H1 (cell line): ENCODE results near the gene CPSF4. TPM values are rescaled to one million over a fixed set of nuclear protein-coding genes. Genes with fewer than 3 reads are reported as not detected.
A peak's percentile ranks its signal among the peaks of the same experiment; 100 is the strongest.

Experiments
- CHD1 ChIP-seq: IDR thresholded peaks from 2 replicates; pipeline ENCODE4 v1.6.1; 2012; ENCODE audit warnings: low read depth, low read length, improper control_type of control experiment
- CREB1 ChIP-seq: IDR thresholded peaks from 2 replicates; pipeline ENCODE4 v1.6.1; 2012; ENCODE audit warnings: inconsistent platforms
- EP300 ChIP-seq, 2 experiments: IDR thresholded peaks; 1 replicate in 1 of 2; 2 replicates in 1 of 2; pipeline ENCODE4 v1.6.1; 2011 to 2012; ENCODE audit warnings: low read depth in 2 of 2, low read length in 2 of 2, mild to moderate bottlenecking in 2 of 2, borderline replicate concordance in 1 of 2, inconsistent platforms in 1 of 2, moderate library complexity in 1 of 2
- EZH2 ChIP-seq: fragments of 200-600 bp; sonication (generic); IDR thresholded peaks from 2 replicates; pipeline ENCODE4 v1.7.1; 2012; ENCODE audit warnings: low read depth, mild to moderate bottlenecking, moderate library complexity, low read length, inconsistent platforms; ENCODE audit not compliant: severe bottlenecking
- JUN ChIP-seq: IDR thresholded peaks from 2 replicates; pipeline ENCODE4 v1.6.1; 2011; ENCODE audit warnings: low read depth, mild to moderate bottlenecking, improper control_type of control experiment, low read length
- JUND ChIP-seq: IDR thresholded peaks from 2 replicates; pipeline ENCODE4 v1.6.1; 2011; ENCODE audit warnings: mild to moderate bottlenecking, improper control_type of control experiment, low read length
- SIN3A ChIP-seq, 2 experiments: IDR thresholded peaks in 1 of 2; conservative IDR thresholded peaks in 1 of 2; 2 replicates each; pipeline ENCODE4 v1.6.1; 2011 to 2012; ENCODE audit warnings: low read length in 2 of 2, improper control_type of control experiment in 1 of 2, low read depth in 1 of 2, mild to moderate bottlenecking in 1 of 2
- SIX5 ChIP-seq: IDR thresholded peaks from 2 replicates; pipeline ENCODE4 v1.6.1; 2011; ENCODE audit warnings: mild to moderate bottlenecking, low read depth, low read length
- polyA plus RNA-seq, 7 experiments: library from polyadenylated mRNA; depleted of rRNA in 3 of 7; stranded (reverse) in 5 of 7; unstranded in 2 of 7; fragments of >200 nt in 5 of 7; fragments of 200-250 nt in 2 of 7; gene quantifications; 1 replicate in 5 of 7; 2 replicates in 1 of 7; 4 replicates in 1 of 7; pipeline versions ENCODE4 v1.2.1 to v1.2.3, GENCODE V29; 2011 to 2013; ENCODE audit warnings: missing spikeins in 2 of 7, mixed read lengths in 2 of 7
- total RNA-seq: library from RNA; stranded (reverse); fragmentation: NEBNext Ultra II Directional; extraction: Animal tissue kit (Norgen Biotek cat#: 25700); gene quantifications from 2 replicates; pipeline ENCODE4 v1.2.1, GENCODE V29; 2021
- TF ChIP-seq, protein P1 (sequence below): fragments of 300-600 bp; sonication (generic); IDR thresholded peaks from 2 replicates; pipeline ENCODE4 v1.7.1; 2012; ENCODE audit warnings: low read length, moderate library complexity, mild to moderate bottlenecking, inconsistent platforms; ENCODE audit not compliant: insufficient replicate concordance

The CPSF4 gene
- total and polyA plus RNA-seq, 2 of the 8 experiments (the other 6 are each of a cell fraction or from before 2014, with no cell fraction given): 77.5 to 103 TPM

DNA sequence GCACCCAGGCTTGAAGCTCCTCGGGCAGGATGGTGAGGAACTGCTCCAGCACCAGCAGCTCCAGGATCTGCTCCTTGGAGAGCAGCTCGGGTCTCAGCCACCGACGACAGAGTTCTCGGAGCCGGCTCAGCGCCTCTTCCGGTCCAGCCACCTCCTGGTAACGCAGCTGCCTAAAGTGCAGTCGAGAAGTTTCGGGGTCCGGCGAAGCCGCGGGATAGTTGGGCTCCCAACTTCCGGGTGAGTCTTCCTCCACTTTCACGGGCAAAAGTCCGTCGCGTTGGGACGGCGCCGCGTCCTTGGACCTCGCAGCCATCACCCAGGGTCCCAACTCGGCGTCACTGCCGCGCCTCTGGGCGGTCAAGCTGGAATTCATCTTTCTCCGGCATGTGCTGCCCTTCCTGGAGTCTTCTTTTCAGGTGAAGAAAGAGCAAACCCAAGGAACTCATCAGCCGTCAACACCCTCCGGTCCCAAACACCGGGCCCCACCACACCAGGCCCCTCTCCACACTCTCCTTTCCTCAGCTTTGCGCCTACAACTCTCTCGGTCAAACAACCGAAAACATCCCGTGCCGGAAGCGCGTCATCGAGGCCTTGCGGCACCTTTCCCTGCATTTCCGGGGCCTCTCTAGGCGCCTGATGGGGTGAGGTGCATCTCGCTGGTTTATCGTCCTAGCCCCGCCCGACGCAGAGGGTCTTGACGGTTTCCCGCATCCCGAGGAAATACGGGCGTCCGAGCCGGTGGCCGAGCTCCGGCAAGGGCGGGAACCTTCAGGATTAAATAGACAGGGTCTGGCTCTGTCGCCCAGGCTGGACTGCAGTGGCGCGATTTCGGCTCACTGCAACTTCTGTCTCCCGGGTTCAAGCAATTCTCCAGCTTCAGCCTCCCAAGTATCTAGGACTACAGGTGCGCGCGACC, 61.2 kb downstream of the CPSF4 start, which contains the start of gene ZNF394 (continued):
- TF ChIP-seq, protein P1, sequence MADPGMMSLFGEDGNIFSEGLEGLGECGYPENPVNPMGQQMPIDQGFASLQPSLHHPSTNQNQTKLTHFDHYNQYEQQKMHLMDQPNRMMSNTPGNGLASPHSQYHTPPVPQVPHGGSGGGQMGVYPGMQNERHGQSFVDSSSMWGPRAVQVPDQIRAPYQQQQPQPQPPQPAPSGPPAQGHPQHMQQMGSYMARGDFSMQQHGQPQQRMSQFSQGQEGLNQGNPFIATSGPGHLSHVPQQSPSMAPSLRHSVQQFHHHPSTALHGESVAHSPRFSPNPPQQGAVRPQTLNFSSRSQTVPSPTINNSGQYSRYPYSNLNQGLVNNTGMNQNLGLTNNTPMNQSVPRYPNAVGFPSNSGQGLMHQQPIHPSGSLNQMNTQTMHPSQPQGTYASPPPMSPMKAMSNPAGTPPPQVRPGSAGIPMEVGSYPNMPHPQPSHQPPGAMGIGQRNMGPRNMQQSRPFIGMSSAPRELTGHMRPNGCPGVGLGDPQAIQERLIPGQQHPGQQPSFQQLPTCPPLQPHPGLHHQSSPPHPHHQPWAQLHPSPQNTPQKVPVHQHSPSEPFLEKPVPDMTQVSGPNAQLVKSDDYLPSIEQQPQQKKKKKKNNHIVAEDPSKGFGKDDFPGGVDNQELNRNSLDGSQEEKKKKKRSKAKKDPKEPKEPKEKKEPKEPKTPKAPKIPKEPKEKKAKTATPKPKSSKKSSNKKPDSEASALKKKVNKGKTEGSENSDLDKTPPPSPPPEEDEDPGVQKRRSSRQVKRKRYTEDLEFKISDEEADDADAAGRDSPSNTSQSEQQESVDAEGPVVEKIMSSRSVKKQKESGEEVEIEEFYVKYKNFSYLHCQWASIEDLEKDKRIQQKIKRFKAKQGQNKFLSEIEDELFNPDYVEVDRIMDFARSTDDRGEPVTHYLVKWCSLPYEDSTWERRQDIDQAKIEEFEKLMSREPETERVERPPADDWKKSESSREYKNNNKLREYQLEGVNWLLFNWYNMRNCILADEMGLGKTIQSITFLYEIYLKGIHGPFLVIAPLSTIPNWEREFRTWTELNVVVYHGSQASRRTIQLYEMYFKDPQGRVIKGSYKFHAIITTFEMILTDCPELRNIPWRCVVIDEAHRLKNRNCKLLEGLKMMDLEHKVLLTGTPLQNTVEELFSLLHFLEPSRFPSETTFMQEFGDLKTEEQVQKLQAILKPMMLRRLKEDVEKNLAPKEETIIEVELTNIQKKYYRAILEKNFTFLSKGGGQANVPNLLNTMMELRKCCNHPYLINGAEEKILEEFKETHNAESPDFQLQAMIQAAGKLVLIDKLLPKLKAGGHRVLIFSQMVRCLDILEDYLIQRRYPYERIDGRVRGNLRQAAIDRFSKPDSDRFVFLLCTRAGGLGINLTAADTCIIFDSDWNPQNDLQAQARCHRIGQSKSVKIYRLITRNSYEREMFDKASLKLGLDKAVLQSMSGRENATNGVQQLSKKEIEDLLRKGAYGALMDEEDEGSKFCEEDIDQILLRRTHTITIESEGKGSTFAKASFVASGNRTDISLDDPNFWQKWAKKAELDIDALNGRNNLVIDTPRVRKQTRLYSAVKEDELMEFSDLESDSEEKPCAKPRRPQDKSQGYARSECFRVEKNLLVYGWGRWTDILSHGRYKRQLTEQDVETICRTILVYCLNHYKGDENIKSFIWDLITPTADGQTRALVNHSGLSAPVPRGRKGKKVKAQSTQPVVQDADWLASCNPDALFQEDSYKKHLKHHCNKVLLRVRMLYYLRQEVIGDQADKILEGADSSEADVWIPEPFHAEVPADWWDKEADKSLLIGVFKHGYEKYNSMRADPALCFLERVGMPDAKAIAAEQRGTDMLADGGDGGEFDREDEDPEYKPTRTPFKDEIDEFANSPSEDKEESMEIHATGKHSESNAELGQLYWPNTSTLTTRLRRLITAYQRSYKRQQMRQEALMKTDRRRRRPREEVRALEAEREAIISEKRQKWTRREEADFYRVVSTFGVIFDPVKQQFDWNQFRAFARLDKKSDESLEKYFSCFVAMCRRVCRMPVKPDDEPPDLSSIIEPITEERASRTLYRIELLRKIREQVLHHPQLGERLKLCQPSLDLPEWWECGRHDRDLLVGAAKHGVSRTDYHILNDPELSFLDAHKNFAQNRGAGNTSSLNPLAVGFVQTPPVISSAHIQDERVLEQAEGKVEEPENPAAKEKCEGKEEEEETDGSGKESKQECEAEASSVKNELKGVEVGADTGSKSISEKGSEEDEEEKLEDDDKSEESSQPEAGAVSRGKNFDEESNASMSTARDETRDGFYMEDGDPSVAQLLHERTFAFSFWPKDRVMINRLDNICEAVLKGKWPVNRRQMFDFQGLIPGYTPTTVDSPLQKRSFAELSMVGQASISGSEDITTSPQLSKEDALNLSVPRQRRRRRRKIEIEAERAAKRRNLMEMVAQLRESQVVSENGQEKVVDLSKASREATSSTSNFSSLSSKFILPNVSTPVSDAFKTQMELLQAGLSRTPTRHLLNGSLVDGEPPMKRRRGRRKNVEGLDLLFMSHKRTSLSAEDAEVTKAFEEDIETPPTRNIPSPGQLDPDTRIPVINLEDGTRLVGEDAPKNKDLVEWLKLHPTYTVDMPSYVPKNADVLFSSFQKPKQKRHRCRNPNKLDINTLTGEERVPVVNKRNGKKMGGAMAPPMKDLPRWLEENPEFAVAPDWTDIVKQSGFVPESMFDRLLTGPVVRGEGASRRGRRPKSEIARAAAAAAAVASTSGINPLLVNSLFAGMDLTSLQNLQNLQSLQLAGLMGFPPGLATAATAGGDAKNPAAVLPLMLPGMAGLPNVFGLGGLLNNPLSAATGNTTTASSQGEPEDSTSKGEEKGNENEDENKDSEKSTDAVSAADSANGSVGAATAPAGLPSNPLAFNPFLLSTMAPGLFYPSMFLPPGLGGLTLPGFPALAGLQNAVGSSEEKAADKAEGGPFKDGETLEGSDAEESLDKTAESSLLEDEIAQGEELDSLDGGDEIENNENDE: no peak
- TF ChIP-seq JUN: no peak
- no peak for TF ChIP-seq CHD1
- TF ChIP-seq EP300 (IDR thresholded peaks at IDR 0.05; ENCODE audit: borderline replicate concordance in 1 of 2, low read depth in 2 of 2, low read length in 2 of 2): peak in 1 of 2 experiments; percentile 65; a peak in 1 of 3 replicates
- TF ChIP-seq SIN3A (conservative IDR thresholded peaks at IDR 0.05 in 1 of 2, IDR thresholded peaks at IDR 0.05 in 1 of 2; ENCODE audit: low read depth in 1 of 2, low read length in 2 of 2): peak in 1 of 2 experiments; percentile 83; a peak in 2 of 4 replicates
- TF ChIP-seq JUND: no peak
- TF ChIP-seq EZH2: no peak
- TF ChIP-seq CREB1: peak; percentile 94
- no peak for TF ChIP-seq SIX5
